Neutrophil (primary cell): Measurements from ENCODE around the gene POC5.

Source experiments
- H3K27ac ChIP-seq: fragments of 200-600 bp; sonication (generic); 2 replicates; pipeline ENCODE4 v1.5.1; 2016; ENCODE audit warnings: mild to moderate bottlenecking, moderate library complexity
- H3K27me3 ChIP-seq: fragments of 200-600 bp; sonication (generic); 2 replicates; pipeline ENCODE4 v1.6.0; 2016; ENCODE audit warnings: mild to moderate bottlenecking
- H3K36me3 ChIP-seq: fragments of 200-600 bp; sonication (generic); 2 replicates; pipeline ENCODE4 v1.5.1; 2017
- H3K4me1 ChIP-seq, 2 experiments: fragments of 200-600 bp in 1 of 2; sonication (generic) in 1 of 2; 1 replicate in 1 of 2; 2 replicates in 1 of 2; pipeline versions ENCODE4 v1.5.1 to v1.6.1; 2013 to 2016; ENCODE audit warnings: low read depth in 1 of 2, low read length in 1 of 2, mild to moderate bottlenecking in 1 of 2, moderate library complexity in 1 of 2; ENCODE audit not compliant: control insufficient read depth in 1 of 2, insufficient read depth in 1 of 2
- H3K4me3 ChIP-seq, 2 experiments: fragments of 200-600 bp in 1 of 2; sonication (generic) in 1 of 2; 1 replicate in 1 of 2; 2 replicates in 1 of 2; pipeline ENCODE4 v1.5.1; 2013 to 2016; ENCODE audit warnings: low read depth in 1 of 2, low read length in 1 of 2, mild to moderate bottlenecking in 1 of 2, moderate library complexity in 1 of 2
- H3K9me3 ChIP-seq: fragments of 200-600 bp; sonication (generic); 2 replicates; pipeline ENCODE4 v1.5.1; 2016
- CTCF ChIP-seq: fragments of 200-600 bp; sonication (generic); IDR thresholded peaks from 2 replicates; pipeline ENCODE4 v1.5.1; 2016; ENCODE audit warnings: antibody characterized with exemption

The POC5 gene

DNA sequence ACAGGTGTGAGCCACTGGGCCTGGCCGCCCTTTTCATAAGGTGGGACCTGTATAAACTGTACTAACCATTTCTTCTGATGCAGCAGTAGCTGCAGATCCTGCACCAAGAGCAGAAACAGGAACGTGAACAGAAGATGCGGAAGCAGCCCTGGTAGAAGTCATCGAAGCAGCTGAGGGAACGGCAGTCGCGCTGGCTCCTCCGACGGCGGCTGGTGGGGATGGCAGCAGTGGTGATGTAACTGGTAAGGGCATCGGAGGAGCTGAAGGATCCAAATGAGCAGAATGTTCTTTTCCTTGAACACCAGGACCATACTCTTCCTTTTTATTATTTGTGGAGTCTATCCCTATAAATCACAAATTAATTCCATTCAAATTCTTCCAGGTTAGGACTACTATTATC lies 32.1 kb downstream of the POC5 start:
- H3K4me1 ChIP-seq: no peaks in the 10 kb centered on the region
- H3K27ac ChIP-seq: no peak overlapping the region
- TF ChIP-seq CTCF: no peak
- H3K9me3 ChIP-seq: no peaks in the 10 kb centered on the region
- peaks cover 69% of the 10 kb centered on the region for H3K36me3 ChIP-seq
- no peak overlapping the region for H3K4me3 ChIP-seq
- no peaks in the 10 kb centered on the region for H3K27me3 ChIP-seq

- Histone ChIP-seq H3K27me3 (no peaks in the 10 kb centered on the region), H3K4me3 (no peak overlapping the region), H3K36me3 (peaks cover 37% of the 10 kb centered on the region), H3K4me1 (no peaks in the 10 kb centered on the region), H3K27ac (no peak overlapping the region), H3K9me3 (no peaks in the 10 kb centered on the region)
- peak; percentile 61 for TF ChIP-seq CTCF
Measured at GRCh38 chr5:75681125-75681830, 36.0 kb downstream of the POC5 start.

DNA sequence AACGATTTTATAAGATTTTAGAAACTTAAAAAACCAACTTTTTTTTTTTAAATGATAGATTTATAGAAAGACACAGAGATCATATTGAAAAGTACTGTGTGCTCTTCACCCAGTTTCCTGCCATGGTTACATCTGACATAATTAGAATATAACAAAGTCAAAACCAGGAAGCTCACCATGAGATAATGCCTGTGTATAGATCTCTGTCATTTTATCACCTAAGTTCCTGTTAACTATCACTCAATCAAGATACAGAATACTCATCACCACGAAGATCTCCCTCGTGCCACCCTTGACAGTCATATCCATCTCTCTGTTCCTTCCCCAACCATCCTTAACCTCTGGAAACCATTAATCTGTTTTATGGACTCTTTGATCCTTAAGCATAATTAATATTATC lies 39.1 kb downstream of the POC5 start:
- H3K27ac ChIP-seq: no peak overlapping the region
- no peak for TF ChIP-seq CTCF
- H3K4me3 ChIP-seq: no peak overlapping the region

DNA sequence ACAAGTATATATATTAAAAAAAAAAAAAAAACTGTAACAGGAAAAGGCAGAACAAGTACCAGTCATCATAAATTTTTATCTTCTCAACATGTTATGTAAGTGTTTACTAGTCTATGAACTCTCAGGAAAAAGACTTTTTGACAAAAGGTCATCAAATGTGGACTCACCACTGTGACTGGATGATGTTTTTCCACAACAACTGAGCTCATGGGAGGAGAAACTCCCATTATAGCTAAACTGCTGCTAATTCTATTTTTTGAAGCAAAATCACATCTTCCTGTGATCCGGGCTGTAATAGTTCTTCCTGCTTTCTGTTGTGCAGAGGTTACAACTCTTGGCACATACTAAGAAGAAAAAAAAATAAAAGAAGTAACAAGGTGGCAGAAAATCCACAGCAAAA lies 39.6 kb downstream of the POC5 start:
- no peak overlapping the region for H3K4me3 ChIP-seq
- H3K4me1 ChIP-seq: no peaks in the 10 kb centered on the region
- peaks cover 38% of the 10 kb centered on the region for H3K36me3 ChIP-seq
- no peak overlapping the region for H3K27ac ChIP-seq
- TF ChIP-seq CTCF: no peak
- H3K27me3 ChIP-seq: no peaks in the 10 kb centered on the region
- H3K9me3 ChIP-seq: no peaks in the 10 kb centered on the region

More for the DNA sequence above, 39.1 kb downstream of the POC5 start:
- Histone ChIP-seq H3K36me3 (peaks cover 38% of the 10 kb centered on the region), H3K4me1 (no peaks in the 10 kb centered on the region), H3K9me3 (no peaks in the 10 kb centered on the region), H3K27me3 (no peaks in the 10 kb centered on the region)

- no peaks in the 10 kb centered on the region for H3K9me3 ChIP-seq
- no peaks in the 10 kb centered on the region for H3K27me3 ChIP-seq
- H3K36me3 ChIP-seq: peaks cover 45% of the 10 kb centered on the region
- TF ChIP-seq CTCF: no peak
- H3K27ac ChIP-seq: no peak overlapping the region
- H3K4me3 ChIP-seq: no peak overlapping the region
- H3K4me1 ChIP-seq: no peaks in the 10 kb centered on the region
Measured at GRCh38 chr5:75675783-75676182, 41.5 kb downstream of the POC5 start.
